NCI-H1930 (cell line): ENCODE data around the gene TP53RK.
A peak's percentile ranks its signal among the peaks of the same experiment; 100 is the strongest.

Experiments
- DNase-seq, 2 experiments: peaks; one replicate each; lab custom pipeline; 2025; lab: John Stamatoyannopoulos, UW

The TP53RK gene

GRCh38 chr20:46689082-46689753, at the start of gene TP53RK:
TSS of gene TP53RK (minus strand) at chr20:46689444. CDS start at chr20:46689414, 30 bp downstream.
- DNase-seq = peak; percentile 85 to 91

GRCh38 chr20:46735436-46735835, 46.2 kb upstream of the TP53RK start:
- DNase-seq = no peak

GRCh38 chr20:46731770-46732169, 42.5 kb upstream of the TP53RK start:
- DNase-seq = no peak

GRCh38 chr20:46725186-46726165, 36.2 kb upstream of the TP53RK start:
- no peak for DNase-seq

GRCh38 chr20:46724343-46724959, 35.2 kb upstream of the TP53RK start:
- DNase-seq = no peak

GRCh38 chr20:46723039-46723438, 33.8 kb upstream of the TP53RK start:
- no peak for DNase-seq

- DNase-seq = no peak
Measured at GRCh38 chr20:46722450-46722849, 33.2 kb upstream of the TP53RK start.

- DNase-seq = no peak
Measured at GRCh38 chr20:46721476-46721875, 32.2 kb upstream of the TP53RK start.

- DNase-seq = no peak
Measured at GRCh38 chr20:46720776-46721425, 31.7 kb upstream of the TP53RK start.

- DNase-seq = no peak
Measured at GRCh38 chr20:46720019-46720418, 30.8 kb upstream of the TP53RK start.

GRCh38 chr20:46717818-46718541, 28.7 kb upstream of the TP53RK start:
- no peak for DNase-seq

GRCh38 chr20:46715292-46715756, 26.1 kb upstream of the TP53RK start:
- no peak for DNase-seq

- no peak for DNase-seq
Measured at GRCh38 chr20:46713957-46714834, 25.0 kb upstream of the TP53RK start.

- DNase-seq = no peak
Measured at GRCh38 chr20:46712056-46712636, 22.9 kb upstream of the TP53RK start.

GRCh38 chr20:46710153-46710913, 21.1 kb upstream of the TP53RK start:
- DNase-seq = no peak

- peak in 1 of 2 experiments; percentile 42 for DNase-seq
Measured at GRCh38 chr20:46709459-46710152, 20.4 kb upstream of the TP53RK start, which contains the start of gene SLC2A10. TSS of gene SLC2A10 (plus strand) at chr20:46709649. CDS start at chr20:46709737, 88 bp downstream.

GRCh38 chr20:46709055-46709458, 19.8 kb upstream of the TP53RK start:
- DNase-seq = no peak

GRCh38 chr20:46708172-46708860, 19.1 kb upstream of the TP53RK start:
- peak; percentile 26 to 68 for DNase-seq
